Nephron progenitor cell (in vitro differentiated cells): ENCODE data around the gene NRARP.

Experiments used
- DNase-seq: peaks from one replicate; pipeline ENCODE4 v3.0.0; 2021
- H3K27ac Mint-ChIP-seq: 2 replicates; pipeline ENCODE4 v1.8.0; 2021; ENCODE audit warnings: mild to moderate bottlenecking, moderate library complexity, mixed read lengths
- H3K27me3 Mint-ChIP-seq: 2 replicates; pipeline ENCODE4 v1.8.0; 2021; ENCODE audit warnings: mild to moderate bottlenecking, low read depth, mixed read lengths; ENCODE audit not compliant: poor library complexity
- H3K36me3 Mint-ChIP-seq: 2 replicates; pipeline ENCODE4 v1.8.0; 2021; ENCODE audit warnings: low read depth, mixed read lengths
- H3K4me1 Mint-ChIP-seq: 2 replicates; pipeline ENCODE4 v1.8.0; 2021; ENCODE audit warnings: mixed read lengths
- H3K4me3 Mint-ChIP-seq: 2 replicates; pipeline ENCODE4 v1.8.0; 2021; ENCODE audit warnings: mild to moderate bottlenecking, moderate library complexity, mixed read lengths
- H3K9me3 Mint-ChIP-seq: 2 replicates; pipeline ENCODE4 v1.8.0; 2021; ENCODE audit warnings: mild to moderate bottlenecking, moderate library complexity, mixed read lengths
- TF ChIP-seq, protein P1 (sequence below): fragments of 200-600 bp; sonication (generic); IDR thresholded peaks from 2 replicates; pipeline ENCODE4 v1.5.0; 2021; ENCODE audit warnings: antibody characterized with exemption

NRARP gene

DNA sequence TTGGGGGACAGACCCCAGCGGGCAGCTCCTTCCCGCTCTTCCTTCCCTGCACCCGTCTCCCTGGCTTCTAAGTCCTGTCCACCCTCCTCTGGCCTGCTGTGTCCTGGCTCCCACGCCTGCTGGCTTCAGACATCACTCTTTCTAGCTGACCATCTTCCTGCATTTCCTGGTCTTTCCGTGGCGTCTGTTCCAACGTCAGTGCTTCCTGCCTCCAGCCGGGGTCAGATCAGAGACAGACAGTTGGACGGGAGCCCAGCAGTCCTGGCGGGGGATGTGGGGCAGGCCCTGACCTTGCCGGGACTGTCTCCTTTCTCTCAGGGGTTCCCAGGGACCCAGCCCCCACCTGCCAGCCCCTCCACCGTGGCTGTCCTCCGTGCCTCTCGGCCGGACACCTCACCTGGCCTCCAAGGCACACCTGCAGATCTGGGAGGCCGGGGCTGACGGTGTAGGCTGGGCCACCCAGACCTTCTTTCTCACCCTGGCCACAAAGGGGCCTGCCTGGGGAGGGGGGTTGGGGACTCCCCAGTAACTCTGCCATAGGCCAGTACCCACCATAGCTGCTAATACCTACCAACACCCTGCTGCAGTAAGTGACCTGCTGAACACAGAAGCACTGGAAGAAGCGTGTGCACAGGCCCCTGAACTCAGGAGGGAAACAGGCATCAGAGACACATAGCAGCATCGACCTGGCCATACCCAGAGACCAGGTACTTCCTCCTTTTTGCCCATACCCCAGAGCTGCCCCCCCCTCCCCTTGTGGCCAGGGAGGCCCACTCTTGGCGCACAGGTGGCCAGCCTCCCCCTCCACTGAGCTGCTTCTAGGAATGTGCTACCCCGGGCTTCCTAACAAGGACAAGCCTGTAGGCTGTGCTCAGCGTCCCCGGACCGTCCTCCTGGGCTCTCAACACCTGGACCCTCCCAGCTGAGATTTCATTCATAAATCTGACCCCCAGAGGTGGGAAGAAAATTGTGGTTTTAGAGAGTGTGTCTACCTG lies 5.1 kb downstream of the NRARP start:
- TF ChIP-seq, protein P1, sequence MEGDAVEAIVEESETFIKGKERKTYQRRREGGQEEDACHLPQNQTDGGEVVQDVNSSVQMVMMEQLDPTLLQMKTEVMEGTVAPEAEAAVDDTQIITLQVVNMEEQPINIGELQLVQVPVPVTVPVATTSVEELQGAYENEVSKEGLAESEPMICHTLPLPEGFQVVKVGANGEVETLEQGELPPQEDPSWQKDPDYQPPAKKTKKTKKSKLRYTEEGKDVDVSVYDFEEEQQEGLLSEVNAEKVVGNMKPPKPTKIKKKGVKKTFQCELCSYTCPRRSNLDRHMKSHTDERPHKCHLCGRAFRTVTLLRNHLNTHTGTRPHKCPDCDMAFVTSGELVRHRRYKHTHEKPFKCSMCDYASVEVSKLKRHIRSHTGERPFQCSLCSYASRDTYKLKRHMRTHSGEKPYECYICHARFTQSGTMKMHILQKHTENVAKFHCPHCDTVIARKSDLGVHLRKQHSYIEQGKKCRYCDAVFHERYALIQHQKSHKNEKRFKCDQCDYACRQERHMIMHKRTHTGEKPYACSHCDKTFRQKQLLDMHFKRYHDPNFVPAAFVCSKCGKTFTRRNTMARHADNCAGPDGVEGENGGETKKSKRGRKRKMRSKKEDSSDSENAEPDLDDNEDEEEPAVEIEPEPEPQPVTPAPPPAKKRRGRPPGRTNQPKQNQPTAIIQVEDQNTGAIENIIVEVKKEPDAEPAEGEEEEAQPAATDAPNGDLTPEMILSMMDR, result no peak
- H3K27me3 Mint-ChIP-seq, result peaks cover 57% of the 10 kb centered on the region
- DNase-seq, result peak; percentile 14
- H3K36me3 Mint-ChIP-seq, result no peaks in the 10 kb centered on the region
- peaks cover 38% of the 10 kb centered on the region for H3K4me1 Mint-ChIP-seq
- H3K4me3 Mint-ChIP-seq, result peak overlapping the region; percentile 79
- H3K9me3 Mint-ChIP-seq, result peaks cover 13% of the 10 kb centered on the region
- no peak overlapping the region for H3K27ac Mint-ChIP-seq

DNA sequence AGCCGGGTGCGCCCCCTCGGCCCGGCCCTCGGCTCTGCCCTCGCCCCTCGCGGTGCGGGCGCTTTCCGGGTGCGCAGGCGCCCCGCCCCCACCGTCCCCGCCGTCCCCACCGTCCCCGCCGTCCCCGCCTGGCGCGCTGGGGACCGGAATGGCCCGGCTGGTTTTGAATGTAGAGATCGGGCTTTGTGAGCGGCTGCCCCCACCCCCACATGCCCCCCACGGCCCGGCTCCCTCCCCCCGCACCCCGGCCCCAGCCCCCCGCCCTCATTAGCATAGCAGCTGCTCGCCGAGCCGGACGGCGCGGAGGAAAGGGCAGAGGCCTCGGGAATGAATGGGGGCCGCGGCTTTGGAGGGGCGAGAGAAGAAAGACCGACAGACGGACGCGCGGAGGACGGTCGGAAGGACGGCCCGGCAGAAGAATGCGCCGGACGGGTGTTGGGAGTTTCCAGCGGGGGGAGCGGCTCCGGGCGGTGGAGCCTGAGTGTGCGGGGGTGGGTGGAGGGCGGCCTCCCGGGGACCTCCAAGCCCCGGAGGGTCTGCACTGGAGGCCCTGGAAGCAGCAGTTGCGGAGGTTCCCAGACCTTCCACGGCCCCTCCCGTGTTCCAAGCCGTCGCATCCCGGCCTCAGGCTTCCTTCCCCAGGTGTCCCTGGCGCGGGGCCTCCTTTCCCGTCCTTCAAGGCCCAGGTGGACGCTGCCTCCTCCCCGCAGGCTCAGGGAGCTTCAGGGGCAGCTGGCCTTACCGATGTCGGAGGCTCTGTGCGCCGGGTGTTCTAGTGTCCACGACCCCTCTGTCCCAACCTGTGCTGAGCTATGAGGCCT lies 6.0 kb downstream of the NRARP start:
- Mint-ChIP-seq H3K4me3 (peak overlapping the region; percentile 79), H3K27ac (no peak overlapping the region), H3K36me3 (no peaks in the 10 kb centered on the region), H3K4me1 (peaks cover 38% of the 10 kb centered on the region), H3K9me3 (peaks cover 13% of the 10 kb centered on the region), H3K27me3 (peaks cover 57% of the 10 kb centered on the region)
- peak; percentile 52 for DNase-seq
- TF ChIP-seq, protein P1, result no peak

DNA sequence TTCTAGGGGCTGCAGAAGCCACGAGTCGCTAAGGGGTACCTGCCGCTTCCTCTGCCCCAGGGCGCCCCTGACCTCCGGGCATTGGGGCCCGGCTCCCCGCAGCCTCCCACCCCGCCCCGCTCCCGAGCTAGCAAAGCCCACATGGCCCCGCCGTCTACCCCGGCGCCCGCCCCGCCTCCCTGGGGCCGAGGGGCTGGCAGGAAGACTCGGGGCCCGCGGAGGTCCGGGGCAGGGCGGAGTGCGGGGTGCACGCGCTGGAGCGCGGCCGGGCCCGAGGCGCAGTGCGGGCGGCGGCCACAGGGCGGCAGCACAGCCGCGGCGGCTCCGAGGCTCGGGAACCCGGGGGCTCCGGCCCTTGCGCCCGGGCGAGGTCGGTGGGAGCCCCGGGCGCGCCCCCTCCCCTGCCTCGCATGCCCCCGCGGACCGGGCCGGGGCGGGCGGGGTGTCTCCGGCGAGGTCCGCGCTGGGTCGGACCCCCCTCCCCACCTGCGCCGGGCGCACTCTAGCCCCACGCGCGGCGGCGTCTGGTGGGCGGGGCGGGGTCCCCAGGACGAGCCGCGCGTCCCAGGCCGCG lies 6.7 kb downstream of the NRARP start:
- DNase-seq, result peak; percentile 78

DNA sequence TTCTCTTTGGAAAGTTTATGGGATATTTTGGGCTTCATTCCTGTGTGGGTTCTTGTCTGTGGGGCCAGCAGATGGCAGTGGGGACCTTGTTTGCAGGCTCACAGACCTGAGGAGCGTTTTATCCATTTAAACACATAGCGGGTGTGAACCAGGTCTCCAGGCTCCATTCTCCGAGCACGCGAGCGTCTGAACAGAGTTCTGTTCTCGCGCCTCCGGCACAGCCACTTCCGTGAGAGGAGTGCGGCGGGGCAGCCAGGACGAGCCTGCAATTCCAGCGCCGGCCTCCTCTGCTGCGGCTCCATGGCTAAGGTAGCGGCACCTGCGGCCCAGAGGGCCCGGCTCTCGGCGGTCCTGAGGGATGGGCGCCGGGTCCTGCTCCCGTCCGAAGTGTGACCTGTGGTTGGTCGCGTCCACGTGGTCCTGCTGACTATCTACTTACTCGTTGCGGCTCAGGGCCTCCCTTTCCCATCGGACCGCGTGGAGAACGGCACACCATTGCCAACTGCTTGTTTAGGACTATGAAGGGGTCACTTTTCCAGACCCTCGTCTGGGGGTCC lies 7.3 kb downstream of the NRARP start:
- peak; percentile 20 for DNase-seq
- peaks cover 54% of the 10 kb centered on the region for H3K27me3 Mint-ChIP-seq
- peaks cover 28% of the 10 kb centered on the region for H3K4me1 Mint-ChIP-seq

More for the DNA sequence above, 6.7 kb downstream of the NRARP start:
- Mint-ChIP-seq H3K9me3 (peaks cover 13% of the 10 kb centered on the region), H3K4me1 (peaks cover 33% of the 10 kb centered on the region), H3K27ac (no peak overlapping the region), H3K27me3 (peaks cover 57% of the 10 kb centered on the region), H3K36me3 (no peaks in the 10 kb centered on the region), H3K4me3 (no peak overlapping the region)
- TF ChIP-seq, protein P1, result no peak

DNA sequence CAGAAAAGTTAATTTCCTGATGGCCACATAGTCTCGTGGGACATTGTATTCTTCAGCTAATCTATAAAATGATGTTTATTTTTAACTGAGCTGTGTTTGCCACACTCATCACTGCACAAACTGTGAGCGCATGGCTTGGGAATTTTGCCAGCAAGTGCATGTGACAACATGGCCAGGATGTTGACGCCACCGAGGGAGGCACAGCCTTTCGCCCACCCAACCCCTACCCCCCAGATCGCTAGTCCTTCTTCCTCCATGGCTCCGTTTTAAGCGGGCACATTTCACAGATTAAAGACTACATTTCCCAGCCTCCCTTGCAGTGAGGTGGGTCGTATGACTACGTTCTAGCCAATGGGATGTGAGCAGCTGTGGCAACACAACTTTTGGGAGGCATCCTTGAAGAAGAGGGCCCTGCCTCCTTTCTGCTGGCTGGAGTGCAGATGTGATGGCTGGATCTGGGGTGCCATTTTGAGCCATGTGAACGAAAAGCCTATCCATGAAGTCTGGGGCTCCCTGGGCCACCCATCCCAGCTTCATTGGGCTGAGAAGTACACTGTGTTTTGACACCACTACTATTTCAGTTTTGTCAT lies 7.9 kb downstream of the NRARP start:
- Mint-ChIP-seq H3K9me3 (peaks cover 13% of the 10 kb centered on the region), H3K27me3 (peaks cover 53% of the 10 kb centered on the region), H3K27ac (no peak overlapping the region), H3K36me3 (no peaks in the 10 kb centered on the region), H3K4me3 (peak overlapping the region; percentile 52), H3K4me1 (peaks cover 24% of the 10 kb centered on the region)
- TF ChIP-seq, protein P1, result no peak
- DNase-seq, result no peak

More for the DNA sequence above, 7.3 kb downstream of the NRARP start:
- H3K4me3 Mint-ChIP-seq, result peak overlapping the region; percentile 52
- no peak overlapping the region for H3K27ac Mint-ChIP-seq
- TF ChIP-seq, protein P1, result no peak
- no peaks in the 10 kb centered on the region for H3K36me3 Mint-ChIP-seq
- peaks cover 13% of the 10 kb centered on the region for H3K9me3 Mint-ChIP-seq
